Measurements from ENCODE around the gene CASTOR1. TPM values are rescaled to one million over a fixed set of nuclear protein-coding genes. Genes with fewer than 3 reads are reported as not detected.

CASTOR1 gene
- total RNA-seq, 4 donors from 2014 or later, result 7.1 to 47.9 (median 21.0) TPM

GRCh38 chr22:30248484-30248883 is 40.8 kb downstream of the CASTOR1 start:
- no peak for DNase-seq (ENCODE audit: low spot score)
- TF ChIP-seq CTCF (IDR thresholded peaks at IDR 0.05), result no peak
- ATAC-seq (ENCODE audit: low FRiP score), result no peak

GRCh38 chr22:30247974-30248373 is 41.3 kb downstream of the CASTOR1 start:
- TF ChIP-seq CTCF (IDR thresholded peaks at IDR 0.05), result no peak
- DNase-seq (ENCODE audit: low spot score) (no peak), ATAC-seq (ENCODE audit: low FRiP score) (no peak)

- ATAC-seq (ENCODE audit: low FRiP score), result no peak
- no peak for TF ChIP-seq CTCF (IDR thresholded peaks at IDR 0.05)
- no peak for DNase-seq (ENCODE audit: low spot score)
Measured at GRCh38 chr22:30247561-30247960, 41.7 kb downstream of the CASTOR1 start.

- no peak for ATAC-seq (ENCODE audit: low FRiP score)
- no peak for DNase-seq (ENCODE audit: low spot score)
- no peak for TF ChIP-seq CTCF (IDR thresholded peaks at IDR 0.05)
Measured at GRCh38 chr22:30246814-30247376, 42.4 kb downstream of the CASTOR1 start.

- DNase-seq (ENCODE audit: low spot score) (no peak), ATAC-seq (ENCODE audit: low FRiP score) (peak; percentile 9)
- TF ChIP-seq CTCF (IDR thresholded peaks at IDR 0.05), result no peak
Measured at GRCh38 chr22:30245985-30246813, 43.1 kb downstream of the CASTOR1 start, which contains the start of gene LIF. Gene LIF, minus strand, starts transcription at chr22:30246759. Its CDS starts 64 bp downstream, at chr22:30246695.

- no peak for TF ChIP-seq CTCF (IDR thresholded peaks at IDR 0.05)
- ATAC-seq (ENCODE audit: low FRiP score) (no peak), DNase-seq (ENCODE audit: low spot score) (no peak)
Measured at GRCh38 chr22:30245181-30245984, 43.9 kb downstream of the CASTOR1 start.
